Suprapubic skin (tissue), 3 donors: ENCODE results near the gene AP1M1.

Source experiments
- CTCF ChIP-seq, 2 donors: fragments of 200-600 bp in 1 of 2; fragments of 450-650 bp in 1 of 2; sonication (generic) in 1 of 2; IDR thresholded peaks; one replicate each; pipeline ENCODE4 v1.5.1; 2016 to 2019; ENCODE audit warnings: antibody characterized with exemption in 2 of 2, mild to moderate bottlenecking in 1 of 2, moderate library complexity in 1 of 2
- POLR2AphosphoS5 ChIP-seq, 3 donors: sonication (generic); formaldehyde crosslinking; IDR thresholded peaks; one replicate each; pipeline ENCODE4 v1.6.1; 2017; ENCODE audit warnings: antibody characterized with exemption in 3 of 3

- TF ChIP-seq POLR2AphosphoS5 (IDR thresholded peaks at IDR 0.05) (no peak), CTCF (IDR thresholded peaks at IDR 0.05) (no peak)
These were observed 30.7 kb upstream of the AP1M1 start for GRCh38 chr19:16167055-16167454.
